C4-2B (cell line): ENCODE data around the gene ZNF185.

Experiments
- ZFX ChIP-seq: fragments of 450-650 bp; IDR thresholded peaks from 2 replicates; pipeline ENCODE4 v1.6.1; 2017
- TF ChIP-seq, protein P1 (sequence below): fragments of 450-650 bp; conservative IDR thresholded peaks from 2 replicates; pipeline ENCODE4 v1.5.1; 2017; ENCODE audit warnings: mild to moderate bottlenecking

DNA sequence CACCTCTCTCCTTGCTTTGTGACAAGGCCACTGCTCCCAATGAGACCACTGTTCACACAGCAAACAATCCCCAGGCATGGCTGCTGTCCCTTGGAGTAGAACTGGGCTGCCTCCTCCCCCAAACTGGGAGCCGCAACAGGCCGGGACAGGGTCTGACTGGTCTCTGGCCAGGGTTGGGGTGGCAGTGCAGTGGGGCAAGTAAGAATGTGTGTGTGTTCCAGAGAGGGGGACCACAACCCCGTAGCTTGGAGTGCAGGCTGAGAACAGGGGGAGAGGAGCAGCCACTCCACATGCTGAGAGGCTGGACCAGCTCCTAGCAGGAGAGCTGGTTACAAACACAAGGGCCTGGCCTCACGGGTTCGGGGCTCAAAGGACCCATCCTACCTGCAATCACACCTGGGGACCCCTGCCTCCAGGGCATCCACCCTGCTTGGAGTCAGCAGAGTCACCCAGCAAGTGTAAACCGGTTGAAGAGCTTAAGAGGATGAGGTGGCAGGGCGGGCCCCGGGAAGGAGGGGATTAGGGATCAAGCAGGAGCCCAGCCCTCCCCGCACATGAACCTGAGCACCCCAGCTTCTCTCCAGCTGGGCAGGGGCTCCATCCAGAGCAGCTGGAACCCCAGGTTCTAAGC is 3.8 kb upstream of the ZNF185 start:
- TF ChIP-seq, protein P1, sequence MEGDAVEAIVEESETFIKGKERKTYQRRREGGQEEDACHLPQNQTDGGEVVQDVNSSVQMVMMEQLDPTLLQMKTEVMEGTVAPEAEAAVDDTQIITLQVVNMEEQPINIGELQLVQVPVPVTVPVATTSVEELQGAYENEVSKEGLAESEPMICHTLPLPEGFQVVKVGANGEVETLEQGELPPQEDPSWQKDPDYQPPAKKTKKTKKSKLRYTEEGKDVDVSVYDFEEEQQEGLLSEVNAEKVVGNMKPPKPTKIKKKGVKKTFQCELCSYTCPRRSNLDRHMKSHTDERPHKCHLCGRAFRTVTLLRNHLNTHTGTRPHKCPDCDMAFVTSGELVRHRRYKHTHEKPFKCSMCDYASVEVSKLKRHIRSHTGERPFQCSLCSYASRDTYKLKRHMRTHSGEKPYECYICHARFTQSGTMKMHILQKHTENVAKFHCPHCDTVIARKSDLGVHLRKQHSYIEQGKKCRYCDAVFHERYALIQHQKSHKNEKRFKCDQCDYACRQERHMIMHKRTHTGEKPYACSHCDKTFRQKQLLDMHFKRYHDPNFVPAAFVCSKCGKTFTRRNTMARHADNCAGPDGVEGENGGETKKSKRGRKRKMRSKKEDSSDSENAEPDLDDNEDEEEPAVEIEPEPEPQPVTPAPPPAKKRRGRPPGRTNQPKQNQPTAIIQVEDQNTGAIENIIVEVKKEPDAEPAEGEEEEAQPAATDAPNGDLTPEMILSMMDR: no peak
- no peak for TF ChIP-seq ZFX
